GM19025 (cell line): Measurements from ENCODE around the gene ALDOB.

Experiments
- ATAC-seq: cut with Tn5 transposase; IDR thresholded peaks from one replicate; pipeline ENCODE4 v1.9.1; 2021; ENCODE audit warnings: mild to moderate bottlenecking, low read depth, moderate library complexity; ENCODE audit not compliant: unreplicated experiment

ALDOB gene

DNA sequence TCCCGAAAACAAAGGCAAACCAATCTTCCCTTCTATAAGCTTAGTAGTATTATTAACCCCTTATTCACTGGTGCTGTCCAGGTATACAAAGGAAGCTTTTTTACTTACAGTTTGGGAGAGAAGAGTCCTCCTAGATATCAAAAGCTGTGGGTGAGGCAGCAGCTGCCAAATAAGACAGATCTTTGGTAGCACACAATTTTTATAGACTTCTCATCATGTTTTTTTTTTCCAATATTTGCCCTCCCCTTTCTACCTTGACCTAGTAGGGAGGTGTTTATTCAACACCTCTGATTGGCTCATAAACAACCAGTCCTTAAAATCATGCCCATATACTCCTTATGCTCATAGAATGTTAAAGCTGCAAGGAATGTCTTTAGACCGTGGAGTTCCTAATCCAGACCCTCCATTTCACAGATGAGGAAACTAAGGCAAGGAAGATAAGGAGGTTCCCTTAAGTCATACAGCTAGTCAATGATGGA lies at the start of gene ALDOB:
TSS of gene ALDOB (minus strand) at position 174 of the 479 bp plus-strand sequence. CDS start 4,887 bp downstream, outside the sequence.
- no peak for ATAC-seq

DNA sequence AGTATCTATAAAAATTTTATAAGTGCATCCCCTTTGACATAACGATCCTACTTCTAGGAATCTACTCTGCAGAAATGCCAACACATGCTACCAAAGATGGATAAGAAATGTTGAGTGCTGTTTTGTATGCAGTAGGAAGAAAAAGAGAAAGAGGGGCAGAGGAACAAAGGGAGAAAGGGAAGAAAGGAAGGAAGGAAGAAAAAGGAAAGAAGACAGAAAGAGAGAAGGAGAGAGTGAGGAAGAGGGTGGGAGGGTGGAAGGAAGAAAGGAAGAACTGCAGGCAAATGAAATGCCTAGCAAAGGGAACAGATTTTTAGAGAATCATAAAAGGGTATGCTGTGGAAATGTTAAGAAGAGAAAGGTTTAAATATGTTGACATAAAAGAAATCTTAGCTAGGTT lies 48.5 kb upstream of the ALDOB start:
- ATAC-seq: no peak

DNA sequence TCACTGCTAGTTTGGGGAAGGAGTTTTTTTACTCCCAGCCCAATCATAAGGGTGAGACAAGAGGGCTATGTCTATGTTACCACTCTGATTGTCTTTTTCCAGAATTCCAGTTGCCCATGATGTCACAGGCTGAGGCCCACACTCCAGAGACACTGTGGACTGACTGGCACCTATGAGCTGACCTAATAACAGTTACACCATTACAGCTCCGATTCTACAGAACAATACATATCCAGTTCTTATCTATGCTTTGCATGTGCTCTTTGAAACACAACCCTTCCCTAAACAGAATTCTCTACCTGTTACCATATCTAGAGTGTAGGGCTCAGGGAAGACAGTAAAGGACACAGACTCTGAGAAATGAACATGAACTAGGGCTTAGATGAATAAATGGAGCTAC lies 45.7 kb upstream of the ALDOB start:
- no peak for ATAC-seq

DNA sequence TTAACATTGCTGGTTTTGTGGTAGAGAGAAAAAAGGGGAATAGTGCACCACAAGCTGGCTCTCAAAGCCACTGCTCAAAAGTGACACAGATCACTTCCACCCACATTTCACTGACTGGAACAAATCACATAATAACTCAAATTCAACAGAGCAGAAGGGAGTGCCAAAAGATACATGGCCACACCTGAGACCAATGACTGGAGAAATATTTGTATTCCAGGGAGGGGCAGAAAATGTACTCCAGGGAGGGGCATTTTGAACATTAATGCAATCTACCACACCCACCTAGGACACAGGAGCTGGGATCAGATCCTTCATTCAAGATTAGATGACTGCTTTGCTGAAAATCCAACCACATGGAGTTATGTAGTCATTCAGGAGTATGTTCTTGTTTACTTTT lies 44.8 kb upstream of the ALDOB start:
- no peak for ATAC-seq

DNA sequence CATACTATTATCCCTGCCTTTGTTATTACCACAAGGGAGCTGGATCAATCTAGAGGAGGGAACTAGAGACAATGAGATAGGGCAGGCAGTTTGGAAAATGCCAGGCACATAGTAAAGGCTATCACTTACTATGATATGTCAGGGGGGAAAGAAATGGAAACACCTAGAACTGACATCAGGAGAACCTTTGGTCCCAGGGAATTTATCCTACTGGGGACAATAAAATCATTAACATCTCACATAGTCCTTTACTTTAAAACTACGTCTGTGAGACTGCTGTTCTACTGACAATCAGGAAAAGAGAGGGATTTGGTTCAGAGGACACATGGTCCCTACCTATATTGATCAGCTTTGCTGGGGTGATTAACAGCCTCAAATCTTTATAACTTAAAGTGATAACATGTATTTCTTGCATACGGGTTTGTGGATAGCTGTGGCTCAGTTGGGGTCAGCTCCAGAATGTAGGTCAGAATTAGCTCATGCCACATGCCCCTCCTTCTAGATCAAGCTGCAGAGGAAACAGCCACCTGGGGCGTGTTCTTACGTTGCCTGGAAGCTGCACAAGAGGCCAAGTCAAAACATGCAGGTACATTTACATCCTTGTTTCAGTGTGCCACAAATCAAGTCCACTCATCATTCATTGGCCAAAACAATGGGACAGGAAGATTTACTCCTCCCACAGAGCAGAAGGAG lies 43.9 kb upstream of the ALDOB start:
- ATAC-seq: no peak

DNA sequence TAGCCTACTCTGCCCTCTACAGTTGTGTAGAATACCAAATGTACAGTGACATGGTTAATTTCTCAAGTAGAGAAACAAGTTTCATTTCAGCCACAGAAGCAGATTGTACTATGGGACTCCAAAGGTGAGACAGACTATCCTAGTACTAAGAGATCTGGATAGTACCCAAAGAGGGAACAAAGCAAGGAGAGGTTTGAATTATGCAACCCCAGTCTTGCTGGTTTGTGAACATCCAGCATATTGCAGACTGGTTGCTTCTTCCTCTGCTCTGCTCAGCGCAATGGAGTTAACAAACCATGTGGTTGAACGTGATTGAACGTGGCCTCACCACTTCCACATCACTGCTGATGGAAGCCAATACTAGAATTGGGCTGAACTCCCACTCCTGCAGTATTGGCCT lies 43.3 kb upstream of the ALDOB start:
- no peak for ATAC-seq

DNA sequence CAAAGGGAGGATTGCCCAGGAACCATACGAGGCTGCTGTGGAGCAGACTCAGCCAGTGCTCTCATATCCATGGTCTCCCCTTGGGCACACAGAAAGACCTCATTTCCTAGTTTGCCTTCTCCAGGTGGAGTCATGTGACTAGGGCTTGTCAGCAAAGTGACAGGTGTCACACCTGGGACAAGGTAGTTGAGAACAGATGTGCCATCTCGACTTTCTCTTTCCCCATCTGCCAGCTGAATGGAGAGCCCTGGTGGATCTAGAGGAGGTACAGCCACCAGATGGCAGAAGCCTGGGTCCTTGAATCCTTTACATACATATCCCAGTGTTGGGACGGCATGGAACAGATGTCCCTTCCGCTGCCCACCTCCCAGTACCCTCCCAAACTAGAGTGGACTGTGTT lies 42.9 kb upstream of the ALDOB start:
- ATAC-seq: no peak

DNA sequence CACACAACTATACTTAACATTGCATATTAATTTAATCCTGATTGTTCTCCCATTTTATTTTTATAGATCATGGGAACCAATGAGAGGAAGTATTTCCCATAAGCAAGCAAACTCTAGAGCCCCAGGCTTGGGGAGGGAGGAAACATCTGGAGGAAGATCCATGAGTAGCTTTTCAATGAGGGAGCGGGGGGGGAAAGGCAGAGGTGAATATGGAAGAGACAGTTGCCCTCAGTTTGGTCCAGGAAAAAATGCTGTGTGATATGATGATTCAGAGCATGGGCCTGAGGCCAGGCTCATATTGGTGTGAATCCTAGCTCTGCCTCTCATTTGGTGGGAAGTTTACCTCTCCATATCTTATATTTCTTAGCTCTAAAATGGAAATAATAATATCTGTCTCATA lies 42.2 kb upstream of the ALDOB start:
- ATAC-seq: no peak

DNA sequence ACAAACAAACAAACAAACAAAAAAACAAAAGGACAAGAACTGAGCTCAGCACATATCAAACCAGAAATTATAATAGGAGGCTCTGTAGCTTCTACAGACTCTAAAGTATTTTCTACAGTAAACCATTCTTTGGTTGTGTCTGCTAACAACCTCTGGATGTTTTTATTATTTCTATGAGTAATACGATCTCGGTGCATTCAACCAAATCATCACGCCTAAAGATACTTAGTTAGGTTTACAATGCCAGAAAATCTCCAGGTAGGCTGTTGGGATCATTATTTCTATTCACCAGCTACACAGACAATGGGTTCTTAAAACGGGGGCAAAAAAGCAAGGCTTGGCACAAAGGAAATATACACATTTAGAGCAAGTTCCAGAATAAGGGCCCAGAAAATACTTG lies 41.6 kb upstream of the ALDOB start:
- no peak for ATAC-seq

DNA sequence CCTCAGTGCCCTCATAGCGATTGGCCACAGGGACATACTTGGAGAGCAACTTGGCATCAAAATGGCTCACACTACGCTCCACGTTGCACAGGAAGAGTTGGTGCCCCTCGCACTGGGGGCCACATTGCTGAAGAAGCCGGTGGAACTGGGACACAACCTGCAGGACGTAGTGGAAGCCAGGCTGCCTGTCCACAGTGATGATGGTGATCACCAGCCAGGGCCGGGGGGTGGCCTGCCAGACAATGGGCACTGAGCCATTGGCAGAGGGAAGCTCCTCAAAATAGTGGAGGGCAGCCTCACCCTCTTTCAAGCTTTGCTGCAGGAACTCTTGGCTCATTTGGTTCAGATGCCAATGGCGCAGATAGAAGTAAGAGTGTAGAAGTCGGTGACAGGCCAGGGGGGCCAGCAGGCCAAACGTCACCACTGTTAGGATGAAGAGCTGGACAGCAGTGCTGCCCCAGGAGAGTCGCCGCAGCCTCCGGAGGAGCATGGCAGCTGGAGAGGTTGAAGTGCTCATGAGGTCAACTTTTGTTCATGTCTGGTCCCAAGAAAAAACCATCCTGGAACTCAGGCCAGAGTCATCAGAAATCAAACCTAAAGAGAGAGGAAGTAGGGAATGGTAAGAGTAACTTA lies 41.1 kb upstream of the ALDOB start:
- ATAC-seq: no peak

DNA sequence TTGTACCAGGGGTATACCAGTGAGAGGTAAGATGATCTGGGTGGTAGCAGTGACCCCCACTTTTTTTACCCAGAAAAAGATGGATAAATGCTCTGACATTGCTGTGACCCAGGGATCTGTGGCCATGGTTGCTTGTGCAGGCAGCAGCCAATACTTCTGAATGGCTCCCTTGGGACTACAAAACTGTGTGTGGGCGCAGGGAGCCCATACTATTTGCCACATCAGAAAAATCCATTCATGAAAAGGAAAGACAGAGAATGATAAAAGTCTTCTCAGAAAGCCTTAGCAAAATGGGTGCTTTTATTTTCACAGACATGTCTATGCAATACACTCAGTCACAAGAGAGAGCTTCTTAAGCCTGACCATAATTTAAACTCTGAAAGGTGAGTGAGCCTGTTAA lies 37.3 kb upstream of the ALDOB start:
- ATAC-seq: no peak

DNA sequence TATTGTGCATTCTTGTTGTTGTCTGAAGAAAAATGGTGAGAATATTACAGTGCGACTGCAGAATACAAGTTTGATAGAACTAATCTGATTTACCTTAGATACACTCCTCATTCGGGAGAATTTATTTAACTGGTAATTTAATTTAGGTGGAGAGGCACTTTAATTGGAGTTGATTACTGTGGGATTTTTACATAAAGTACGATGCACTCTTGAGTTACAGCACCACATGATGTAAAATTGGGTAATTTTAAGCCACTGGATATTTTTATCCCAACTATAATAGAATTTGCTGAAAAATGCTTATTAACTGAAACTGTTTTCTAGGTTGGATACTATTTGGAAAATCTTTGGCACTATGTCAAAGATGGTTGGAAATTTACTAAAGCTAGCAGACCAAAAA lies 35.4 kb upstream of the ALDOB start:
- ATAC-seq: no peak

DNA sequence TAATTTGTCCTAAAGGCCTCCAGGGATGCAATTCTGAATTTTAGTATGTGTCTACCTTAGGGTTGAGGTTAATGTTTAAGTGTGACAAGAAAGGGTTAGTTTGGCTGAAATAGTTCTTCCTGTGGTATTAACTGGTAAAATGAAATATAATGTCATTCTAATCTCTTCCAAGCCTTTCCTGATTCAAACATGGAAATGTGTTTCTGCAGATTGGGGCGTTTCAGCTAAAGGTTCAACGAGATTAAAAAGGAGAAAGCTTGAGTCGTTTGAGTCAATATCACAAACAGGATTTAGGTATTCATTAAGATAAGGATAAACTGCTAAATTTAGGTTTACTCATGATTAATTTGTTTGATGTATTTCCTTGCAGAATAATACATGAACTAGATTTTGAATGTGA lies 34.4 kb upstream of the ALDOB start:
- no peak for ATAC-seq

DNA sequence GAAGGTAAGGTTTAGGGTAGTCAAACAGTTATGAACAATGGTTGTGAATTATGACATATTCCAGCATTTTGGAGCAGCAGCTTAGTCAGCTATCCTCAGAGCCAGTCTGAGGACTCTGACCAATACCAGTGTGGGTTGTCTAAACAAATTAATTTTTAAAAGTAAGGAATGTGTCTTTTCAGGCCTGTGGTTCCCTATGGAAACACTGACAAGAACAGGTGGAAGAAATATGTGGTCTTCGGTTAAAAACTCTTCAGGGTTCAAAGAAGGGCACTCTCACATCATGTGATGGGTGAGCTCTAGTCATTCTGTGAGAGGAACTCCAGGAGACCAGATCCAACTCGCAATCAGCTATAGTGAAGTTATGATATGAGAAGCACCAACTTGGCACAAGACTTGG lies 33.5 kb upstream of the ALDOB start:
- no peak for ATAC-seq

DNA sequence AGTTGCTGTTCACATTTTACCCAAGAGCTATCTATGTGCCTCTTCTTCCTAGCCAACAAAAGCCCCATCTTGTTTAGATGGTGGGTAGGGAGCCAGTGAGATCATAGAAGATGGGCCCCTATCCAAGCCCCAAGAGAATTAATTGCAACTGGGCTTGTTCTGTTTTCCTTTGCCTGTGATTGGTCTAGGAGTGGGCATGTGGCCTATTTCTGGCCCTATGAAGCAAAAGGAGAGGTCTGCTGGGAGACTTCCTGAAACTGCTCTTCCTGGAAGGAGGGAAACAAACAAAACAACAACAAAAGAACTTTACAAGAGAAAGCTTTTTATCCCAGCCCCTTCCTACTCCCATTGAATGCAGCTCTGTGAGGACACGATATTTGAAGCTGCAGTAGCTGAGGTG lies 32.5 kb upstream of the ALDOB start:
- ATAC-seq: no peak

DNA sequence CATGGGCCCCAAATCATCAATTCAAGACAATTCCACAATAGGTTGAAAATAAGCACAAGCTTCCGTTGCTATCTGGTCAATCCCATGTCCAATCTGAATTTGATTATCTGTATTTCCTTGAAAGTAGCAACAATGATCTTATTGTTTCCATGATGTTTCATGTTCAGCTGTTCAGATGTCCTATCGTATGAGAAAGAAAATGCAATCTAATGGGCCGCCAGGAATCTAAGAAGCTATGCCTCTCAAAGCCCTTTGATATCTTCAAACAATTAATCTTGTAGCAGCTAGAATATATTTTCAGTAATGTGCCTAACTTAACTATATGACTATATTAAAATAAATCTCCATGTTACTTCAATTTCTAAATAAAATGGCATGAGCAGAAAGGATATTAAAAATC lies 32.1 kb upstream of the ALDOB start:
- ATAC-seq: no peak

DNA sequence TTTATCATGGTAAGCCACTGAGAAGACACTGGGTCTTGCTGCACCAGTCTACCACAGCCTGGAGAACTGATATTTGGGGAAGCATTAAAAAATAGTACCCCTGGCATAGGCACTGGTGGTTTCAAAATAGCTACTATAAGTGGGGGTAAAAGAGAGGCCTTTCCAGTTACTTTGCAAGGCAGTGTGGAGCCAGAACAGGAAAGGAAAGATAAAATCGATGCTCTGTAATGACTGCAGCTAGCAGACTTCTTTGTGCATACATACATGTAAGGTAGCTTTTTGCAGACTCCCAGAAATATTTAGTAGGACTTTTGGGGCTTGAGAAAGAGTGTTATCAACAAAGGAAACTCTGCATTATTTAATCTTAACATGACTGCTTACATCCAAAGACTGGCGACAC lies 31.3 kb upstream of the ALDOB start:
- no peak for ATAC-seq

DNA sequence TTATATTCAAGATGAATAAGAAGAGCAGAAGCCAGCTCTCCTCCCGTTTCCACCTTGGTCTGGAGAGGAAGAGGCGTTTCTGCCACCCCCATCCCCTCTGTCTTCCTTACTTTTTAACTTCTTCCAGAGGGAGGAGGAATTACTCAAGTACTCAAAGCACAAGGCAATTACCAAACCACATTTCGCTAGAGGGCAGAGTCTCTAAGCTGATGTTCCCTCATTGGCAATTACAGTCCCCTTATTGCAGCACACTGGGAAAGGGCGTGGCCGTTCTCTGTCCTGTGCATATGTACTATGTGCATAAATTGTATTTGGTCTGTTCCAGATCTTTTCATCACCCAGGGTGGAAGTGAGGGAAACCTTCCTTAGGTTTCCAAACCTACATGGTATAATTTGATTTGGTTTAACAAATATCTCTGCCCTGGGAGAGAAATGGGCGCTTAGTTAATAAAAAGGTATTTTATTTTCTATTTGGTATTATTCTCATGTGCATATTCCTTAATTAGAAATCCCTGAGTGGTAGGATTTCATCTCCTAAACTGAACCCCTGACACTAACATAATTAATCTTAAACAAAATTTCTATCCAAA lies 29.8 kb upstream of the ALDOB start:
- no peak for ATAC-seq

DNA sequence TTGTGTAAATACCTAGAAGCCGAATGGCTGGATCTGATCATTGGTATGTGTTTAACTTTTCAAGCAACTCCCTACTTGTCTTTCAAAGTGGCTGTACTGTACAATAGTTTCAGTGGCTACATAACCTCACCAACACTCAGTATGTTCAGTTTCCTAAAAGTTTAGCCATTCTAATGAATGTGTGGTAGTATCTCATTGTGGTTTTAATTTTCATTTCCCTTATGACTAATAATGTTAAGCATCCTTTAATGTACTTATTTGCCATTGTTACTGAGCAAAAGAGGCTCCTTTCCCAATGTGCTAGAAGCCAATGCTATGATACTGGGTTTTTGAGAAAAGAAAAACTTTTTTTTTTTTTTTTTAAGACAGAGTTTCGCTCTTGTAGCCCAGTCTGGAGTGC lies 27.8 kb upstream of the ALDOB start:
- no peak for ATAC-seq

DNA sequence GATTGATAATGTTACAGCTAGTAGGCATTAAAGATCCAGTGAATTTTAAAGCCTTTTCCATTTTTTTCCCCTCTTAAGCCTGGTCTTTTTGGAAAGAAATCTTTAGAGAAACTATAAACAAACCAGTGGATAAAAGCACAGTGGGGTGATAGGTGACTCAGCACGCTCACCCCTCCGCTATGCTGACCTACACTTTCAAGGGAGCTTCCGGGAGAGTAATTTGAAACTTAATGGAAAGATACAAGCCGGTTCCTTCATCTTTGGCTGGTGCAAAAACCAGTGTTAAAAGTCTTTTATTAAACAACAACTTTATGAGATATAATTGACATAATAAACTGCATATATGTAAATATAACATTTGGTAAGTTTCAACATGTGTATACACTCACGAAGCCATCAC lies 27.0 kb upstream of the ALDOB start:
- no peak for ATAC-seq

DNA sequence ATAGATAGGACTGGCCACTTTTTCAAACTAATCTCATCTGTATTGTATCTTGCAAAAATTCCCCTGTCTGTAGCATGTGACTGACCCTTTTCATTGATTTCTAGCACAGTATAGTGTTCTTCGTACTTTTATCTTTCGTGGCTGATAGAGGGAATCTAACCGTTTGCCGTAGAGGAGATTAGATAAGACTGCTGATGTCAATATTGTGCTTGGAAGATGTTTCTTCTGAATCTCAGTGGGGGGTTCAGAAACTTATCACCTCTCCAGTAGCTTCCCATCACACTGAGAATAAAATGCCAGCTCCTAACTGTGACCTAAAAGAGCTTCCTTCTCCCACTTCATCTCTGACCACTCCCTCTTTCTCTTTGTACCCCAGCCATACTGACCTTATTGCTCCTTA lies 25.4 kb upstream of the ALDOB start:
- ATAC-seq: no peak
